Activated naive CD8-positive, alpha-beta T cell treated with anti-CD3 and anti-CD28 coated beads, Interleukin-2, amount 10 ng/mL, durations not matched to agents 7 days and 5 days (primary cell): ENCODE data around the gene PTBP3. TPM values are rescaled to one million over a fixed set of nuclear protein-coding genes. Genes with fewer than 3 reads are reported as not detected.
A peak's percentile ranks its signal among the peaks of the same experiment; 100 is the strongest.

ENCODE experiments used
- ATAC-seq: fragments of 150-1000 bp; cut with Tn5 transposase; one replicate; pipeline ENCODE4 v1.10.0; 2021; ENCODE audit warnings: low read depth, moderate library complexity
- POLR2A ChIA-PET: fragments of 350-600 bp; sonication (Branson Sonifier 250); formaldehyde crosslinking; loops from one replicate; lab custom pipeline; 2021; ENCODE audit warnings: antibody characterized with exemption; lab: Charles Lee
- DNase-seq: peaks from one replicate; pipeline ENCODE4 v3.0.0; 2021
- H3K27ac Mint-ChIP-seq: one replicate; pipeline ENCODE4 v1.8.0; 2022; ENCODE audit warnings: mild to moderate bottlenecking, mixed read lengths
- H3K27me3 Mint-ChIP-seq: one replicate; pipeline ENCODE4 v1.8.0; 2022; ENCODE audit warnings: mild to moderate bottlenecking, moderate library complexity, mixed read lengths
- H3K36me3 Mint-ChIP-seq: one replicate; pipeline ENCODE4 v1.8.0; 2021; ENCODE audit warnings: mild to moderate bottlenecking, mixed read lengths
- H3K4me1 Mint-ChIP-seq: one replicate; pipeline ENCODE4 v1.8.0; 2021; ENCODE audit warnings: mixed read lengths
- H3K4me3 Mint-ChIP-seq: one replicate; pipeline ENCODE4 v1.8.0; 2022; ENCODE audit warnings: mild to moderate bottlenecking, moderate library complexity, mixed read lengths
- H3K9me3 Mint-ChIP-seq: one replicate; pipeline ENCODE4 v1.8.0; 2021; ENCODE audit warnings: mixed read lengths
- total RNA-seq, 2 experiments: library from RNA; stranded (reverse); gene quantifications; one replicate each; pipeline ENCODE4 v1.2.3, GENCODE V29; 2021

PTBP3 gene
- total RNA-seq, 2 experiments from 2014 or later = 144 to 155 TPM

- Mint-ChIP-seq H3K9me3 (peaks cover 7% of the 10 kb centered on the region), H3K36me3 (peaks cover 35% of the 10 kb centered on the region), H3K27me3 (no peaks in the 10 kb centered on the region), H3K4me3 (no peak overlapping the region), H3K4me1 (peaks cover 47% of the 10 kb centered on the region), H3K27ac (no peak overlapping the region)
- ATAC-seq (no peak), DNase-seq (no peak)
- POLR2A ChIA-PET = interaction anchor here (0.6 to 1.4 kb wide), 3 partner anchors 13 to 154 kb away, joined by 3 to 4 read pairs (median 3); no protein-coding TSS in a partner anchor
Observed at GRCh38 chr9:112327718-112328450, 5.5 kb downstream of the PTBP3 start.

DNA sequence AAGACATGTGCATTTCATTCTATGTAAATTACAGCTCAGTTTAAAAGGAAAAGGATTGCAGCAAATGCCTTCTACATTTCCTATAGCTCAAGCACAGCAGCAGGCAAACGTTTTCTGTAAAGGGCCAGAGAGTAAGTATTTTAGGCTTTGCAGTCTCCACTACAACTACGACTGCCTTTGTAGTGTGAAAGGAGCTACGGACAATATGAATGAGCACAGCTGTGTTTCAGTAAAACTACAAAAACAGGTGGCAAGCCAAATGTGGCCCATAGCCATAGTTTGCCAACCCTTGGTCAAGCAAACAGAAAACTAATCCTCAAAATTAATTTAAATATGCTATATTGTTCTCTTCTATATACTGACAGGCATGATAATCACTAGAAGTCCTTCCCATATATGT, 7.2 kb downstream of the PTBP3 start:
- H3K36me3 Mint-ChIP-seq = peaks cover 46% of the 10 kb centered on the region
- peak overlapping the region; percentile 6 for H3K27ac Mint-ChIP-seq
- H3K4me1 Mint-ChIP-seq = peaks cover 44% of the 10 kb centered on the region
- no peak overlapping the region for H3K4me3 Mint-ChIP-seq
- peaks cover 11% of the 10 kb centered on the region for H3K9me3 Mint-ChIP-seq
- DNase-seq (no peak), ATAC-seq (no peak)
- H3K27me3 Mint-ChIP-seq = no peaks in the 10 kb centered on the region
- POLR2A ChIA-PET = no interaction called here

- Mint-ChIP-seq H3K9me3 (peaks cover 11% of the 10 kb centered on the region), H3K4me3 (no peak overlapping the region), H3K4me1 (peaks cover 42% of the 10 kb centered on the region), H3K36me3 (peaks cover 49% of the 10 kb centered on the region), H3K27me3 (no peaks in the 10 kb centered on the region), H3K27ac (no peak overlapping the region)
- ATAC-seq (no peak), DNase-seq (no peak)
- POLR2A ChIA-PET = no interaction called here
Observed at GRCh38 chr9:112325600-112325999, 7.8 kb downstream of the PTBP3 start.

DNA sequence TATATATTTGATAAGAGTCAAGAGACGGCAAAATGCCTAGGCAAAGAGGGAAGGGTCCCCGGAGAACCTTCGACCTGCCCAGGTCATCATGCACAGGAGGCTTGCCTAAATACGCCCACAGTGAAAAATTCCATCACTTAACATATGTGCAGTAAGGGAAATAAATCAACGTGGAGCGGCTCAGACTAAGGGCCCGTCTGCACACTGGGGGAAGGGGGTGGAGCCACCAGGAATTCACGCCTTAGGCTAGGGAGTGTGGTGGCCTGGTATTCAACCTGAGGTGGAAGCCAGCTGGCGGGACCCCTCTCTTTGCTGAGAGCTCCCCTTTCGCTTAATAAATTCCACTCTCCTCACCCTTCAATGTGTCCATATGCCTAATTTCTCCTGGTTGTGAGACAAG, 8.3 kb downstream of the PTBP3 start:
- Mint-ChIP-seq H3K36me3 (peaks cover 52% of the 10 kb centered on the region), H3K4me1 (peaks cover 41% of the 10 kb centered on the region), H3K4me3 (no peak overlapping the region), H3K9me3 (peaks cover 11% of the 10 kb centered on the region), H3K27ac (no peak overlapping the region), H3K27me3 (no peaks in the 10 kb centered on the region)
- POLR2A ChIA-PET = no interaction called here
- no peak for DNase-seq
- no peak for ATAC-seq

- ATAC-seq (no peak), DNase-seq (no peak)
- Mint-ChIP-seq H3K27ac (no peak overlapping the region), H3K27me3 (no peaks in the 10 kb centered on the region), H3K36me3 (peaks cover 57% of the 10 kb centered on the region), H3K4me3 (no peak overlapping the region), H3K4me1 (peaks cover 44% of the 10 kb centered on the region), H3K9me3 (peaks cover 11% of the 10 kb centered on the region)
- POLR2A ChIA-PET = no interaction called here
Observed at GRCh38 chr9:112323378-112323854, 10.0 kb downstream of the PTBP3 start.

GRCh38 chr9:112322701-112323377, 10.6 kb downstream of the PTBP3 start:
- H3K27ac Mint-ChIP-seq = peak overlapping the region; percentile 36
- H3K4me3 Mint-ChIP-seq = no peak overlapping the region
- H3K36me3 Mint-ChIP-seq = peaks cover 61% of the 10 kb centered on the region
- H3K9me3 Mint-ChIP-seq = peaks cover 11% of the 10 kb centered on the region
- DNase-seq = no peak
- no peak for ATAC-seq
- POLR2A ChIA-PET = interaction anchor here (0.9 kb wide), 1 partner anchor 149 kb away, joined by 10 read pairs; no protein-coding TSS in a partner anchor
- H3K4me1 Mint-ChIP-seq = peaks cover 43% of the 10 kb centered on the region
- H3K27me3 Mint-ChIP-seq = no peaks in the 10 kb centered on the region

DNA sequence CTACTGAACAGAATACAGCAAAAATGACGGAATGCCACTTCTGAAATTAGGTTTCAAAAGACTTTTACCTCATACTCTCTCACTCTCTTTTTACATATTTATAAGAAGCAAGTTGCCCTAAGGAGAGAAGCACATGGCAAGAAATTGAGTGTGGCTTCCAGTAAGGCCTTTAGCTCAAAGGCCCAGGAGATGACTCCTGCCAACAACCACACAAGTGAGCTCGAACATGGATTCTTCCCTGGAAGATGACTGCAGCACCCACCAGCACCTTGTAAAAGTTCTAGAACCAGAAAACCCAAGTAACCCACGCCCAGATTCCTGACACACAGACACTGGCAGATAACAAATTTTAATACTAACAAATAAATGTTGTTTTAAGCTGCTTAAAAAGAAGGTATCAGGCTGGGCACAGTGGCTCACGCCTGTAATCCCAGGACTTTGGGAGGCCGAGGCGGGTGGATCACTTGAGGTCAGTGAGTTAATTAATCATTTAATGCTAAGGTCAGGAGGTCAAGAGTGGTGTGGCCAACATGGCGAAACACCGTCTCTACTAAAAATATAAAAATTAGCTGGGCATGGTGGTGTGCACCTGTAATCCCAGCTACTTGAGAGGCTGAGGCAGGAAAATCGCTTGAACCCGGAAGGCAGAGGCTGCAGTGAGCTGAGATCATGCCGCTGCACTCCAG, 17.0 kb downstream of the PTBP3 start:
- ATAC-seq = peak; percentile 3
- POLR2A ChIA-PET = interaction anchor here (0.8 to 1.9 kb wide), 3 partner anchors 16 to 140 kb away, joined by 3 to 14 read pairs (median 3); partner anchors contain the start of gene PTBP3

GRCh38 chr9:112315331-112316257, 17.8 kb downstream of the PTBP3 start:
- no peaks in the 10 kb centered on the region for H3K27me3 Mint-ChIP-seq
- peak overlapping the region; percentile 93 for H3K27ac Mint-ChIP-seq
- ATAC-seq (peak; percentile 28), DNase-seq (no peak)
- POLR2A ChIA-PET = interaction anchor here (0.7 to 0.9 kb wide), 3 partner anchors 12 to 139 kb away, joined by 3 to 4 read pairs (median 4); partner anchors contain the start of gene PTBP3
- peaks cover 55% of the 10 kb centered on the region for H3K4me1 Mint-ChIP-seq
- H3K36me3 Mint-ChIP-seq = peaks cover 49% of the 10 kb centered on the region
- H3K9me3 Mint-ChIP-seq = no peaks in the 10 kb centered on the region
- H3K4me3 Mint-ChIP-seq = peak overlapping the region; percentile 39

More for the DNA sequence above, 17.0 kb downstream of the PTBP3 start:
- H3K4me1 Mint-ChIP-seq = peaks cover 53% of the 10 kb centered on the region
- H3K36me3 Mint-ChIP-seq = peaks cover 49% of the 10 kb centered on the region
- H3K27ac Mint-ChIP-seq = peak overlapping the region; percentile 93
- no peaks in the 10 kb centered on the region for H3K9me3 Mint-ChIP-seq
- H3K27me3 Mint-ChIP-seq = no peaks in the 10 kb centered on the region
- no peak for DNase-seq
- H3K4me3 Mint-ChIP-seq = peak overlapping the region; percentile 39

- Mint-ChIP-seq H3K9me3 (no peaks in the 10 kb centered on the region), H3K4me3 (no peak overlapping the region), H3K27me3 (no peaks in the 10 kb centered on the region), H3K4me1 (peaks cover 37% of the 10 kb centered on the region), H3K36me3 (peaks cover 30% of the 10 kb centered on the region), H3K27ac (no peak overlapping the region)
- DNase-seq (no peak), ATAC-seq (no peak)
- POLR2A ChIA-PET = interaction anchor here (1.1 kb wide), 1 partner anchor 16 kb away, joined by 3 read pairs; no protein-coding TSS in a partner anchor
Observed at GRCh38 chr9:112312139-112312538, 21.3 kb downstream of the PTBP3 start.

- H3K4me1 Mint-ChIP-seq = peaks cover 33% of the 10 kb centered on the region
- H3K27me3 Mint-ChIP-seq = no peaks in the 10 kb centered on the region
- no peak overlapping the region for H3K4me3 Mint-ChIP-seq
- no peak for ATAC-seq
- no peak for DNase-seq
- H3K36me3 Mint-ChIP-seq = peaks cover 27% of the 10 kb centered on the region
- no peak overlapping the region for H3K27ac Mint-ChIP-seq
- H3K9me3 Mint-ChIP-seq = no peaks in the 10 kb centered on the region
- POLR2A ChIA-PET = no interaction called here
Observed at GRCh38 chr9:112311497-112311896, 21.9 kb downstream of the PTBP3 start.

DNA sequence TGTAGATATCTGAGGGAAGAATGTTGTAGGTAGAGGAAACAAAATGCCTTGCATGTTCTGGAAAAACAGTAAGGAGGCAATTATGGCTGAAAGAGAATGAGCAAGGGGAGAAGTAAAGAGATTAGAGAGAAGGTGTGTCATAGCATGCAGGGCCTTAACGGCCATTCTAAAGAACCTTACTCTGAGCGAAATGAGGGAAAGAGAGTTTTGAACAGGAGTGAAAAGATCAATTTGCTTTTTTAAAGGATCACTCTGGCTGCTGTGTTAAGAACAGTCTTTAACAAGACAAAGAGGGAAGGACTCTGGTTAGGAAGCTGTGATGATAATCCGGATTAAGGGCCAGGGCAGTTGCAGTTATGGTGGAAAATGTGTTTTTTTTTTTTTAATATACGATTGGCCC, 22.6 kb downstream of the PTBP3 start:
- peaks cover 27% of the 10 kb centered on the region for H3K36me3 Mint-ChIP-seq
- POLR2A ChIA-PET = no interaction called here
- H3K4me3 Mint-ChIP-seq = no peak overlapping the region
- H3K27me3 Mint-ChIP-seq = no peaks in the 10 kb centered on the region
- H3K9me3 Mint-ChIP-seq = no peaks in the 10 kb centered on the region
- ATAC-seq (no peak), DNase-seq (no peak)
- H3K4me1 Mint-ChIP-seq = peaks cover 26% of the 10 kb centered on the region
- no peak overlapping the region for H3K27ac Mint-ChIP-seq

DNA sequence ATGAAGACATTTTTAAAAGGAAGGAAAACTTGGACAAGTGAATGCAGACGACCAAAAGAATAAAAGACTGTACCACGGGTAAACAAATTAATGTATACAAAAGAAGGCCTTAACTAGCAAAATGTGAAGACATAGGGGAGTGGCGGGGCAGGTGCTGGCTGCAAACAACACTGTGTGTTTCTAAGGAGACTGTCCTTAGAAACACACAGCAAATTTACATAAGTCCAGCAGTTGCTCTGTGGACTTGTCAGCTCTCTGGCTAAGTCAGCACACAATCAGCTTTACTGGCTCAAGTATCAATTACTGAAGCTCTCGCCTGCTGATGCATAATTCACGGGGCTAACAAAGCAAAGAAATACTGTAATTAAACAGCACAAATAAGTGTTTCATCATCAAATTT, 24.8 kb downstream of the PTBP3 start:
- ATAC-seq = no peak
- POLR2A ChIA-PET = no interaction called here
- no peak overlapping the region for H3K4me3 Mint-ChIP-seq
- H3K4me1 Mint-ChIP-seq = peaks cover 13% of the 10 kb centered on the region
- no peak overlapping the region for H3K27ac Mint-ChIP-seq
- H3K27me3 Mint-ChIP-seq = no peaks in the 10 kb centered on the region
- no peak for DNase-seq
- H3K9me3 Mint-ChIP-seq = no peaks in the 10 kb centered on the region
- peaks cover 18% of the 10 kb centered on the region for H3K36me3 Mint-ChIP-seq
